Heart left ventricle (tissue), 16 donors: ENCODE measurements around the gene EVX2. TPM values are rescaled to one million over a fixed set of nuclear protein-coding genes. Genes with fewer than 3 reads are reported as not detected.

Experiments used
- ATAC-seq, 4 donors: fragments of 200-7000 bp; cut with Tn5 transposase; one replicate each; pipeline ENCODE4 v1.9.1; 2020 to 2022; ENCODE audit warnings: moderate library complexity in 4 of 4, mild to moderate bottlenecking in 3 of 4, moderate number of reproducible peaks in 1 of 4
- DNase-seq, 5 donors: peaks; one replicate each; pipeline ENCODE4 v3.0.0-alpha.2; 2020
- H3K27ac ChIP-seq, 12 donors: fragments of 200-600 bp; sonication (generic) in 4 of 12; one replicate each; pipeline versions ENCODE4 v1.5.0 to v1.8.0; 2016 to 2022; ENCODE audit warnings: mild to moderate bottlenecking in 2 of 12
- H3K27me3 ChIP-seq, 9 donors: fragments of 200-600 bp; sonication (generic) in 2 of 9; one replicate each; pipeline versions ENCODE4 v1.5.1 to v1.8.0; 2016 to 2022; ENCODE audit warnings: mild to moderate bottlenecking in 3 of 9
- H3K36me3 ChIP-seq, 9 donors: fragments of 200-600 bp; sonication (generic) in 2 of 9; one replicate each; pipeline versions ENCODE4 v1.5.0 to v1.8.0; 2018 to 2022; ENCODE audit warnings: mild to moderate bottlenecking in 2 of 9
- H3K4me1 ChIP-seq, 12 donors: fragments of 200-600 bp; sonication (generic) in 4 of 12; one replicate each; pipeline versions ENCODE4 v1.5.0 to v1.8.0; 2016 to 2022; ENCODE audit warnings: mild to moderate bottlenecking in 3 of 12
- H3K4me3 ChIP-seq, 12 donors: fragments of 200-600 bp; sonication (generic) in 4 of 12; one replicate each; pipeline versions ENCODE4 v1.5.0 to v1.8.0; 2017 to 2022; ENCODE audit warnings: mild to moderate bottlenecking in 9 of 12, moderate library complexity in 4 of 12
- H3K9me3 ChIP-seq, 12 donors: fragments of 200-600 bp; sonication (generic) in 4 of 12; one replicate each; pipeline versions ENCODE4 v1.5.0 to v1.8.0; 2016 to 2022; ENCODE audit warnings: mild to moderate bottlenecking in 1 of 12
- CTCF ChIP-seq, 12 donors: fragments of 200-600 bp; sonication (generic) in 4 of 12; IDR thresholded peaks; one replicate each; pipeline versions ENCODE4 v1.5.0 to v1.8.0; 2018 to 2022; ENCODE audit warnings: antibody characterized with exemption in 12 of 12, mild to moderate bottlenecking in 5 of 12
- POLR2A ChIP-seq, 2 donors: fragments of 450-650 bp; IDR thresholded peaks; one replicate each; pipeline ENCODE4 v1.6.1; 2017; ENCODE audit warnings: antibody characterized with exemption in 2 of 2, mild to moderate bottlenecking in 2 of 2, moderate library complexity in 2 of 2
- WGBS, 4 donors: extraction: QIAGEN DNeasy Blood & Tissue Kit in 2 of 4; methylation state at CpG; one replicate each; pipeline versions ENCODE4 v1.1.5 to v1.1.7; 2013 to 2018; 5-methylcytosine and 5-hydroxymethylcytosine counted together
- intact Hi-C, 10 donors: fragments of 100-400 bp; cut with DNase I; formaldehyde crosslinking; loops; one replicate each; pipeline versions ENCODE4 v1.11.1 to v1.14.2; 2022
- polyA plus RNA-seq, 2 donors: library from polyadenylated mRNA; stranded (reverse); fragments of 200-250 nt; gene quantifications; one replicate each; pipeline ENCODE4 v1.2.3, GENCODE V29; 2013
- total RNA-seq, 9 donors: library from RNA; depleted of rRNA in 2 of 9; stranded (reverse); fragments of >200 nt in 2 of 9; fragmentation: NEBNext Ultra II Directional in 3 of 9; extraction: Animal tissue kit (Norgen Biotek cat#: 25700) in 3 of 9; gene quantifications; one replicate each; pipeline versions ENCODE4 v1.1.0 to v1.2.4, GENCODE V29; 2016 to 2023
- donor health status: ischemic (EF 13 %, LVEDD 7.1; RV severe dilation, severe dysfunction).
- donor health status: healthy with polysubstance abuse.
- donor health status: DM: no; HTN: yes; CAD: no.
- donor health status: DM: no; HTN: no; CAD: no.
- donor health status: ischemic (EF 25% LVEDD 6.9; RV normal size, moderate dysfunction).
- donor health status: ischemic (EF 25% LVEDD 5.7; RV mildly dilated, moderate dysfunction).
- donor health status: healthy.
- donor health status: DM: yes; HTN: yes; CAD: no.
- donor health status: ischemic (EF 35%, LVEDD 5.7; RV mildly dilated, moderate dysfunction).
- donor health status: nonischemic (EF 11% LVEDD 7.7; RV severe dilation, severe dysfunction).
- donor health status: DM: yes; HTN: yes; CAD: no.
- donor health status: PGD.
- donor health status: ischemic (EF 29% LVEDD 5.4; RV normal size, mild dysfunction).
- donor health status: nonischemic (EF 23%, LVEDD 6.1; RV moderate dilation, normal function).

Gene EVX2
- total and polyA plus RNA-seq, 11 donors: 0.06 TPM; not detected in 10

- no peaks in the 10 kb centered on the region for H3K9me3 ChIP-seq
- intact Hi-C loops: no loop called here
- peak overlapping the region in 1 of 12 donors; percentile 55 for H3K27ac ChIP-seq
- no peak overlapping the region for H3K4me3 ChIP-seq
- 18 to 34% (median 26%) methylated on average over 5 of the region's 5 CpGs for WGBS, 4 donors
- peaks cover 0 to 50% (median 14%) of the 10 kb centered on the region in 12 donors for H3K4me1 ChIP-seq
- DNase-seq: peak in 1 of 5 donors; percentile 7
- TF ChIP-seq POLR2A (IDR thresholded peaks at IDR 0.05) (no peak), CTCF (IDR thresholded peaks at IDR 0.05) (no peak)
- no peak for ATAC-seq
- H3K27me3 ChIP-seq: peaks cover 90 to 100% (median 100%) of the 10 kb centered on the region in 9 donors
- H3K36me3 ChIP-seq: no peaks in the 10 kb centered on the region
Observed at GRCh38 chr2:176101842-176102241, 18.1 kb upstream of the EVX2 start.

- Histone ChIP-seq H3K27me3 (peaks cover 90 to 100% (median 100%) of the 10 kb centered on the region in 9 donors), H3K4me1 (peaks cover 0 to 50% (median 17%) of the 10 kb centered on the region in 12 donors), H3K27ac (peak overlapping the region in 1 of 12 donors; percentile 55), H3K36me3 (no peaks in the 10 kb centered on the region), H3K9me3 (no peaks in the 10 kb centered on the region), H3K4me3 (no peak overlapping the region)
- WGBS, 4 donors: 6 to 17% (median 12%) methylated on average over 2 of the region's 2 CpGs
- intact Hi-C loops: no loop called here
- TF ChIP-seq CTCF (IDR thresholded peaks at IDR 0.05): no peak
- no peak for TF ChIP-seq POLR2A (IDR thresholded peaks at IDR 0.05)
- peak in 1 of 5 donors; percentile 3 for DNase-seq
- no peak for ATAC-seq
Observed at GRCh38 chr2:176101216-176101830, 17.6 kb upstream of the EVX2 start.

GRCh38 chr2:176100547-176101140 is 16.9 kb upstream of the EVX2 start:
- TF ChIP-seq CTCF (IDR thresholded peaks at IDR 0.05) (no peak), POLR2A (IDR thresholded peaks at IDR 0.05) (no peak)
- Histone ChIP-seq H3K27ac (peak overlapping the region in 1 of 12 donors; percentile 67), H3K36me3 (no peaks in the 10 kb centered on the region), H3K4me1 (peaks cover 0 to 52% (median 18%) of the 10 kb centered on the region in 12 donors), H3K27me3 (peaks cover 91 to 100% (median 100%) of the 10 kb centered on the region in 9 donors), H3K9me3 (no peaks in the 10 kb centered on the region), H3K4me3 (no peak overlapping the region)
- intact Hi-C loops: no loop called here
- WGBS, 4 donors: 6 to 15% (median 8%) methylated on average over 14 to 28 of the region's 28 CpGs
- DNase-seq (peak in 1 of 5 donors; percentile 13), ATAC-seq (no peak)

- ATAC-seq (no peak), DNase-seq (peak in 1 of 5 donors; percentile 12)
- Histone ChIP-seq H3K36me3 (no peaks in the 10 kb centered on the region), H3K27me3 (peaks cover 91 to 100% (median 100%) of the 10 kb centered on the region in 9 donors), H3K4me3 (no peak within 1 kb of the TSS), H3K9me3 (no peaks in the 10 kb centered on the region), H3K4me1 (peaks cover 0 to 50% (median 18%) of the 10 kb centered on the region in 12 donors), H3K27ac (peak within 1 kb of the TSS in 1 of 12 donors; percentile 86)
- WGBS, 4 donors: 3 to 4% (median 4%) methylated on average over 23 to 70 of the region's 70 CpGs
- TF ChIP-seq POLR2A (IDR thresholded peaks at IDR 0.05) (no peak), CTCF (IDR thresholded peaks at IDR 0.05) (no peak)
- intact Hi-C loops: loop anchor here in 4 of 10 donors (5.0 to 10.0 kb wide), 3 partner anchors 845 to 898 kb away; no protein-coding TSS in a partner anchor
Observed at GRCh38 chr2:176099728-176100546, 16.2 kb upstream of the EVX2 start, which contains the start of gene HOXD12. HOXD12 (plus strand) TSS chr2:176099795; CDS start chr2:176099802, 7 bp downstream.
